Hepatocyte (in vitro differentiated cells): Measurements from ENCODE around the gene DESI1. TPM values are rescaled to one million over a fixed set of nuclear protein-coding genes. Genes with fewer than 3 reads are reported as not detected.

Source experiments
- DNase-seq: peaks from one replicate; pipeline ENCODE4 v3.0.0-alpha.2; 2016; ENCODE audit warnings: low spot score
- H2AFZ ChIP-seq: fragments of 200-600 bp; sonication (generic); 2 replicates; pipeline ENCODE4 v1.6.0; 2016; ENCODE audit warnings: antibody characterized with exemption, mild to moderate bottlenecking
- H3K27ac ChIP-seq: fragments of 200-600 bp; sonication (generic); 2 replicates; pipeline ENCODE4 v1.5.1; 2016; ENCODE audit warnings: mild to moderate bottlenecking
- H3K27me3 ChIP-seq: fragments of 200-600 bp; sonication (generic); 2 replicates; pipeline ENCODE4 v1.6.1; 2016
- H3K36me3 ChIP-seq: fragments of 200-600 bp; sonication (generic); replicated peaks from 2 replicates; pipeline ENCODE4 v1.5.1; 2016; ENCODE audit warnings: low read depth; ENCODE audit not compliant: insufficient read depth
- H3K4me1 ChIP-seq: fragments of 200-600 bp; sonication (generic); 2 replicates; pipeline ENCODE4 v1.5.1; 2016; ENCODE audit warnings: mild to moderate bottlenecking, moderate library complexity; ENCODE audit not compliant: insufficient read depth
- H3K4me2 ChIP-seq: fragments of 200-600 bp; sonication (generic); 2 replicates; pipeline ENCODE4 v1.6.0; 2016
- H3K4me3 ChIP-seq: fragments of 200-600 bp; sonication (generic); 2 replicates; pipeline ENCODE4 v1.5.1; 2016; ENCODE audit warnings: mild to moderate bottlenecking
- H3K79me2 ChIP-seq: fragments of 200-600 bp; sonication (generic); 2 replicates; pipeline ENCODE4 v1.6.0; 2017; ENCODE audit warnings: mild to moderate bottlenecking
- H3K9me2 ChIP-seq: fragments of 200-600 bp; sonication (generic); replicated peaks from 2 replicates; pipeline ENCODE4 v1.6.0; 2017; ENCODE audit warnings: mild to moderate bottlenecking; ENCODE audit not compliant: insufficient read depth
- H3K9me3 ChIP-seq: fragments of 200-600 bp; sonication (generic); 2 replicates; pipeline ENCODE4 v1.5.1; 2016; ENCODE audit warnings: low read depth, mild to moderate bottlenecking
- H4K20me1 ChIP-seq: fragments of 200-600 bp; sonication (generic); 2 replicates; pipeline ENCODE4 v1.6.0; 2016; ENCODE audit warnings: mild to moderate bottlenecking; ENCODE audit not compliant: insufficient read depth, poor library complexity, severe bottlenecking
- CTCF ChIP-seq: fragments of 200-600 bp; sonication (generic); IDR thresholded peaks from 2 replicates; pipeline ENCODE4 v1.5.1; 2016; ENCODE audit warnings: antibody characterized with exemption, mild to moderate bottlenecking; ENCODE audit not compliant: poor library complexity
- EZH2 ChIP-seq: fragments of 200-600 bp; sonication (generic); IDR thresholded peaks from 2 replicates; pipeline ENCODE4 v1.6.1; 2016; ENCODE audit warnings: antibody characterized with exemption, mild to moderate bottlenecking, borderline replicate concordance
- EZH2phosphoT487 ChIP-seq: fragments of 200-600 bp; sonication (generic); IDR thresholded peaks from one replicate; pipeline ENCODE4 v1.6.1; 2018; ENCODE audit warnings: antibody characterized with exemption, mild to moderate bottlenecking, low read depth, moderate library complexity; ENCODE audit not compliant: unreplicated experiment, severe bottlenecking
- WGBS: methylation state at CpG from one replicate; pipeline ENCODE4 v1.1.6; 2016; ENCODE audit warnings: low lambda C conversion rate; ENCODE audit errors: missing lambda C conversion rate; 5-methylcytosine and 5-hydroxymethylcytosine counted together
- polyA plus RNA-seq: library from polyadenylated mRNA; unstranded; fragments of >200 nt; fragmentation: Nextera tagmentation; extraction: Ambion mirVana; gene quantifications from 2 replicates; pipeline ENCODE4 v1.2.1, GENCODE V29; 2016
- total RNA-seq: library from RNA; depleted of rRNA; stranded (reverse); fragments of >200 nt; gene quantifications from 2 replicates; pipeline ENCODE4 v1.2.3, GENCODE V29; 2014

Gene DESI1
- total and polyA plus RNA-seq, 2 experiments from 2014 or later, result 29.0 to 32.5 TPM

GRCh38 chr22:41600976-41601375 lies 19.9 kb downstream of the DESI1 start:
- Histone ChIP-seq H2AFZ (no peak overlapping the region), H3K36me3 (no peaks in the 10 kb centered on the region), H3K4me3 (no peak overlapping the region), H3K4me2 (no peak overlapping the region), H3K27me3 (no peaks in the 10 kb centered on the region), H3K4me1 (no peaks in the 10 kb centered on the region), H4K20me1 (no peaks in the 10 kb centered on the region), H3K9me2 (no peaks in the 10 kb centered on the region), H3K79me2 (no peaks in the 10 kb centered on the region), H3K27ac (no peak overlapping the region), H3K9me3 (no peaks in the 10 kb centered on the region)
- TF ChIP-seq EZH2phosphoT487, result no peak
- no peak for TF ChIP-seq EZH2
- no peak for TF ChIP-seq CTCF
- 92% methylated on average over 8 of the region's 8 CpGs for WGBS
- no peak for DNase-seq

GRCh38 chr22:41598891-41599635 lies 21.8 kb downstream of the DESI1 start:
- H3K9me2 ChIP-seq, result no peaks in the 10 kb centered on the region
- no peak overlapping the region for H2AFZ ChIP-seq
- no peaks in the 10 kb centered on the region for H3K79me2 ChIP-seq
- TF ChIP-seq EZH2phosphoT487 (no peak), CTCF (no peak), EZH2 (no peak)
- no peak overlapping the region for H3K4me3 ChIP-seq
- no peaks in the 10 kb centered on the region for H3K9me3 ChIP-seq
- no peaks in the 10 kb centered on the region for H3K4me1 ChIP-seq
- H4K20me1 ChIP-seq, result no peaks in the 10 kb centered on the region
- H3K27ac ChIP-seq, result no peak overlapping the region
- no peaks in the 10 kb centered on the region for H3K27me3 ChIP-seq
- no peak overlapping the region for H3K4me2 ChIP-seq
- no peaks in the 10 kb centered on the region for H3K36me3 ChIP-seq
- DNase-seq, result no peak
- 83% methylated on average over 8 of the region's 8 CpGs for WGBS

GRCh38 chr22:41598081-41598480 lies 22.8 kb downstream of the DESI1 start:
- 78% methylated on average over 5 of the region's 5 CpGs for WGBS
- no peaks in the 10 kb centered on the region for H3K9me2 ChIP-seq
- no peak for TF ChIP-seq CTCF
- TF ChIP-seq EZH2, result no peak
- TF ChIP-seq EZH2phosphoT487, result no peak
- no peaks in the 10 kb centered on the region for H3K27me3 ChIP-seq
- H2AFZ ChIP-seq, result no peak overlapping the region
- no peak overlapping the region for H3K27ac ChIP-seq
- DNase-seq, result no peak
- H4K20me1 ChIP-seq, result no peaks in the 10 kb centered on the region
- H3K4me2 ChIP-seq, result no peak overlapping the region
- H3K36me3 ChIP-seq, result no peaks in the 10 kb centered on the region
- H3K79me2 ChIP-seq, result no peaks in the 10 kb centered on the region
- H3K4me1 ChIP-seq, result no peaks in the 10 kb centered on the region
- no peaks in the 10 kb centered on the region for H3K9me3 ChIP-seq
- H3K4me3 ChIP-seq, result no peak overlapping the region
